Upper lobe of right lung (tissue), 1 donor: ENCODE data around the gene MAPK7. TPM values are rescaled to one million over a fixed set of nuclear protein-coding genes. Genes with fewer than 3 reads are reported as not detected.

Source experiments
- ATAC-seq: fragments of 200-7000 bp; cut with Tn5 transposase; one replicate; pipeline ENCODE4 v1.9.1; 2020; ENCODE audit warnings: mild to moderate bottlenecking, moderate library complexity
- DNase-seq: peaks from one replicate; pipeline ENCODE4 v3.0.0-alpha.2; 2020
- H3K27ac ChIP-seq: fragments of 200-600 bp; one replicate; pipeline ENCODE4 v1.8.0; 2022
- H3K27me3 ChIP-seq: fragments of 200-600 bp; one replicate; pipeline ENCODE4 v1.8.0; 2022; ENCODE audit warnings: mild to moderate bottlenecking
- H3K36me3 ChIP-seq: fragments of 200-600 bp; one replicate; pipeline ENCODE4 v1.8.0; 2022
- H3K4me1 ChIP-seq: fragments of 200-600 bp; one replicate; pipeline ENCODE4 v1.8.0; 2022
- H3K4me3 ChIP-seq: fragments of 200-600 bp; one replicate; pipeline ENCODE4 v1.8.0; 2022; ENCODE audit warnings: mild to moderate bottlenecking
- H3K9me3 ChIP-seq: fragments of 200-600 bp; one replicate; pipeline ENCODE4 v1.8.0; 2022
- CTCF ChIP-seq: fragments of 200-600 bp; IDR thresholded peaks from one replicate; pipeline ENCODE4 v1.8.0; 2022; ENCODE audit warnings: antibody characterized with exemption
- intact Hi-C: fragments of 100-400 bp; cut with DNase I; formaldehyde crosslinking; loops from one replicate; pipeline ENCODE4 v1.11.0; 2022
- total RNA-seq: library from RNA; stranded (reverse); fragmentation: NEBNext Ultra II Directional; extraction: Animal tissue kit (Norgen Biotek cat#: 25700); gene quantifications from one replicate; pipeline ENCODE4 v1.2.1, GENCODE V29; 2021
- donor health status: DM: no; HTN: yes; CAD: no; lungs with severe emphysema.

The MAPK7 gene
- total RNA-seq, 1 donor from 2014 or later: 25.7 TPM

- no peak for TF ChIP-seq CTCF
- Histone ChIP-seq H3K27me3 (no peaks in the 10 kb centered on the region), H3K4me3 (no peak overlapping the region), H3K9me3 (no peaks in the 10 kb centered on the region), H3K36me3 (peaks cover 53% of the 10 kb centered on the region), H3K4me1 (peaks cover 30% of the 10 kb centered on the region), H3K27ac (no peak overlapping the region)
- intact Hi-C loops: no loop called here
- ATAC-seq (no peak), DNase-seq (peak; percentile 59)
Observed at GRCh38 chr17:19380481-19381301, 2.4 kb downstream of the MAPK7 start.

- intact Hi-C loops: no loop called here
- Histone ChIP-seq H3K36me3 (peaks cover 53% of the 10 kb centered on the region), H3K4me1 (peaks cover 37% of the 10 kb centered on the region), H3K27me3 (no peaks in the 10 kb centered on the region), H3K4me3 (no peak overlapping the region), H3K27ac (no peak overlapping the region), H3K9me3 (no peaks in the 10 kb centered on the region)
- no peak for ATAC-seq
- TF ChIP-seq CTCF: no peak
- DNase-seq: peak; percentile 40
Observed at GRCh38 chr17:19381361-19381740, 3.1 kb downstream of the MAPK7 start.

GRCh38 chr17:19381741-19382444 is 3.6 kb downstream of the MAPK7 start:
- no peak overlapping the region for H3K27ac ChIP-seq
- ATAC-seq (no peak), DNase-seq (no peak)
- H3K4me3 ChIP-seq: no peak overlapping the region
- H3K36me3 ChIP-seq: peaks cover 53% of the 10 kb centered on the region
- H3K9me3 ChIP-seq: no peaks in the 10 kb centered on the region
- peaks cover 35% of the 10 kb centered on the region for H3K4me1 ChIP-seq
- no peak for TF ChIP-seq CTCF
- H3K27me3 ChIP-seq: no peaks in the 10 kb centered on the region
- intact Hi-C loops: no loop called here

- H3K9me3 ChIP-seq: no peaks in the 10 kb centered on the region
- no peak overlapping the region for H3K4me3 ChIP-seq
- no peak for TF ChIP-seq CTCF
- H3K36me3 ChIP-seq: peaks cover 53% of the 10 kb centered on the region
- peaks cover 35% of the 10 kb centered on the region for H3K4me1 ChIP-seq
- H3K27me3 ChIP-seq: no peaks in the 10 kb centered on the region
- DNase-seq: no peak
- intact Hi-C loops: no loop called here
- no peak overlapping the region for H3K27ac ChIP-seq
- ATAC-seq: no peak
Observed at GRCh38 chr17:19382531-19383444, 4.5 kb downstream of the MAPK7 start.

GRCh38 chr17:19383681-19384470 is 5.6 kb downstream of the MAPK7 start:
- intact Hi-C loops: no loop called here
- no peaks in the 10 kb centered on the region for H3K27me3 ChIP-seq
- TF ChIP-seq CTCF: no peak
- H3K4me1 ChIP-seq: peaks cover 43% of the 10 kb centered on the region
- no peak overlapping the region for H3K4me3 ChIP-seq
- H3K9me3 ChIP-seq: no peaks in the 10 kb centered on the region
- H3K27ac ChIP-seq: peak overlapping the region; percentile 69
- peaks cover 53% of the 10 kb centered on the region for H3K36me3 ChIP-seq
- DNase-seq: no peak
- ATAC-seq: no peak
